NCI-H1417 treated with DMSO at 0.1 percent for 48 hours (cell line): ENCODE data around the gene LINGO3.

Source experiments
- DNase-seq: peaks from one replicate; lab custom pipeline; 2025; lab: John Stamatoyannopoulos, UW

LINGO3 gene

DNA sequence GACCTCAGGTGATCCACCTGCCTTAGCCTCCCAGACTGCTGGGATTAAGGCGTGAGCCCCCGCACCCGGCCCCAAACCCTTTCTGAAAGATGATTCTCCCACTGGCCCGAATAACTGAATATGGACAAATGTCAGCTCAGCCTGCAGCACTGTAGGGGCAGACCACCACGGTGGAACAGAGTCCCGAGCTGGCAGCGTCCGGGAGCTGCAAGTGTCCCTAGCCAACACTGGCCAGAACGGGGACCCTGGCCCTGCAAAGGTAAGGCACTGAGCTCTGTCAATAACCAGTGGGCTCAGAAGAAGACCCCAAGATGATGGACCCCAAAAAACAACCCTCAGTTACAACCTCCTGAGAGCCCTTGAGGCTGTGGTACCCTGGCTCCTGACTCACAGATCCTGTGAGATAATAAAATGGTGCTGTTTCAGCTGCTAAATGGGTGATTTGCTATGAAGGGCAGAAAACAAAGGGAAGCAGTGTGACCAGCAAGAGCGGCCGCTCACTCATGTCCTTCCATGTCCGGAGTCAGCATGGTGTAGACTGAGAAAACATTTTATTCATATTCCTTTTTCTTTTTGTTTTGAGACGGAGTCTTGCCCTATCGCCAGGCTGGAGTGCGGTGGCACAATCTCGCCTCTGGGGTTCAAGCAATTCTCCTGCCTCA, 18.9 kb upstream of the LINGO3 start:
- no peak for DNase-seq

DNA sequence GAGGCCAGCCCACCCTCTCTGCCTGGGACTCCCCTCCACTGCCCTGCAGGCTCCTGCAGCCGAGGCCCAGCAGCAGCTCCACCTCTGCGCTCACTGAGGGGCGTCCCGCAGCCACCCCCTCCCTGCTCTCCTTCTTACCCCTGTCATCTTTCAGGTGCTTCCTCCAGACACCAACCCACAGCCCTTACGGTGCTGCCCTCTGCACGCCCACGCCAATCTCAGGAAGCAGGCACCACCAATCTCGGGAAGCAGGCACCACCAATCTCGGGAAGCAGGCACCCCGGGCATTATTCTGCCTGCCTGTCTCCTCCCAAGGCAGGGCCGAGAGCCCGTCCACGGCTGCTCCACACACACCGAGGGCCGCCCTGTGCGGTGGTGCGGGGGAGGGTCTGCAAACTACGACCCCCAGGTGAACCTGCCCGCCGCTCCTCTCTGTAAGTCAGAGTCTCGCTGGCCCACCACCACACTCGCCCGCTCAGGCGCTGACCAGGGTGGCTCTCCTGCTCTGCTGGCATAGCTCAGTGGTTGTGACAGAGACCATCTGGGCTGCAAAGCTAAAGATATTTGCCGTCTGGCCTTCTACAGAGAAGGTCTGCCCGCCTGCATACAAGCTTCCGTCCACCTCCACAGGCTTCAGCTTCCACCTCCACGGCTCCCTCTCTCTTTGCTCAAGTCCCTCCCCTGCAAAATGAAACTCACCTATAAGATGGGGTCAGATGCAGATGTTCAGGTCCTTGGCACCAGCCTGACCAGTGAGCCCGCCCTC, 17.5 kb upstream of the LINGO3 start:
- DNase-seq = no peak

DNA sequence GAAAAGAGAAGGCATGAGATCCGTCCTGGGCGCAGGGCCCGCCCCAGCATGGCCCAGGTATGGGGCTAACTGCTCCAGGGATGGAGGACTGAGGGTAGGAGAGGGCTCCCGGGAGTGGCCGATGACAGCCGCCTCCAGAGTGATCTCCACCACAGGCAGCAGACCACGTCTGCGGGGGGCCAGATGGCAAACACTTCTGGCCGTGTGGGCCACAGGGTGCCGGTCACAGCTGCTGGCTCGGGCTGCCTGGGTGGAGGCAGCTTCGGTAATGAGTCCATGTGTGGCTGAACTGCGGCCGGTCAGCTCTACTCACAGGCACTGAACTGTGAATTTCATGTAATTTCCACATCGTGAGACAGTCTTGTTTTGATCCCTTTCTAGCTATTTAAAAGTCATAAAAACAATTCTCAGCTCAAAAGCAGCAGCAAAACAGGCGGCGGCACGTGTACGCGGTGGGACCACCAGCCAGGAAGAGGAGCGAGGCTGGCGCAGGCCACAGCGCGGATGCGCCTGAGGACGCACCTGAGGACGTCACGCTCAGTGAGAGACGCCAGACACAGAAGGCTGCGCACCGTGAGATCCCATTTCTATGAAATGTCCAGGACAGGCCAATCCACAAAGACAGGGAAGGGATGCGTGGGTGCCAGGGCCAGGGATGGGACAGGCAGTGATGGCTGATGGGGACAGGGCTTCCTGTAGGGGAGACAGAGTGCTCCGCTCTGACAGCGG, 16.4 kb upstream of the LINGO3 start:
- DNase-seq = no peak

DNA sequence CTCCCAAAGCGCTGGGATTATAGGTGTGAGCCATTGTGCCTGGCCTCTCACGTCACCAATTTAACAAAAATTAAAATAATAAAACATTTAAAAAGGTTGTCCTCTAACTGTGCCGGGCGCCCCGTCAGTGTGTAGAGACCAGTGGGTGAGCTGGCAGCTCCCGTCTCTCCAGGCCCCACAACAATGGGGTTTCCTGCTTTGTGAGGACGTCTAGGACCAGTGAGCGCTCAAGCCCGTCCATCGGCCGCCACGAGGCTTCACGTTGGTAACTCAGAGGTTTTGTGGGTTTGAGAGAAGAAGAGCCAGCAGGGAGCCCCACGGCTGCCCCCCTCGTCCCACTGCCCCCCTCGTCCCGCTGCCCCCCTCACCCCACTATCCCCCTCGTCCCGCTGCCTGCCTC, 15.8 kb upstream of the LINGO3 start:
- DNase-seq = no peak

DNA sequence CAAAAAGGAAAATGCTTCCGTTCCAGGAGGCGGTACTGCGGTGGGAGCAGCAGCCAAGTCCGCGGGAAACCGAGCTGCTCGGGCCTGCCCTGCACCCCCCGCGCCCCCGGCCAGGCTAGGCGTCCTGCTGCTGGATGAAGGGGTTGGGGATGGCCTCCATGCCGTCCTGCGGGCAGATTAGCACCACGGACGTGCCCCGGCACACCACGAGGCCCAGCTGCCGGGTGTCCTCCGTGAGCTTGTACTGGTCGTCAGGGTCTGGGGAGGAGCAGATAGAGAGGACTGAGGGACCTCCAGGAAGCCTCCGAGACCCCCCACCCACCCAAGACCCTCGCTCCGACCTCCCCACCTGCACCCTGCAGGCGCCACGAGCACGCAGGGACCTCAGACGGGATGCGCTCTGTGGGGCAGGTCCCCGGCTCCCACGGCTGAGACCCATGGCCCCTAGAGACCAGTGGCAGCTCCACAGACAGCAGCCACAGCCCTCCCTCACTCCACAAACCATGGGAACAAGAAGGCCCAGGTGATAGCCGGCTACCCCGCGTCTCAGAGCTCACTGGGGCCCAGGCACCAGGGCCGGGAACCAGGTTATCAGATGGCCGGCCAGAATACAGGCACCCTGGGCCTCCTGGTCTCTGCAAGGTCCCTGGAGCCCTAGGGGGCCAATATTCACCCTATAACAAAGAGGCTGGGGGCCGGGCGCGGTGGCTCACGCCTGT, 13.8 kb upstream of the LINGO3 start:
- no peak for DNase-seq

DNA sequence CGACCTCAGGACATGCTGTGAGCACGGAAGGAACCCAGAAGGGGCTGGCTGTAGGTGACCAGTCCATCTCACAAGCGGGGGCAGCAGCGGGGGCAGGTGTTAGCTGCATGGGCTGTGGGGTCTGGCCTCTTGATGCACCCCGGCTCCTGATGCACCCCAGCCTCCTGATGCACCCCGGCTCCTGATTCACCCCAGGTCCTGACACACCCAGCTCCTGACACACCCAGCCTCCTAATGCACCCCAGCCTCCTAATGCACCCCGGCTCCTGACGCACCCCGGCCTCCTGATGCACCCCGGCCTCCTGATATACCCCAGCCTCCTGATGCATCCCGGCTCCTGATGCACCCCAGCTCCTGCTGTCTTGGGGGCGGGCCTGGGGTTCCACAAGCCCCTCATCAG, 13.0 kb upstream of the LINGO3 start:
- no peak for DNase-seq

DNA sequence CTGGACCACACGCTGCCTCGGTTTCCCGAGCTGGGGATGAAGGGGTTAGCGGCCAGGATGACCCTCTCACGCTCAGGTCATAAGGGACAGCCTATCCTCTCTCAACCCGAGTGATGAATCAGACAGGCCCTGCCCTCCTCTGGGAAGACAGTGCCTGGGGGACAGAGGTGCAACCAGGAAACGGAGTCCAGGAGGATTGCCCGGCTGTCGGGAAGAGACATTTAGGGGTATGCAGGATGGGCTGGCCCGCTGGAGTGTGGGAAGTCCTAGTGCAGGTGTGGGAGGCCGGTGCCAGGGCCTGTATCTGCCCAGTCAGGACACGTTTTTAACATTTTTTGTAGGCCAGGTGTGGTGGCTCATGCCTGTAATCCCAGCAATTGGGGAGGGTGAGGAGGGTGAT, 12.1 kb upstream of the LINGO3 start:
- DNase-seq = no peak

DNA sequence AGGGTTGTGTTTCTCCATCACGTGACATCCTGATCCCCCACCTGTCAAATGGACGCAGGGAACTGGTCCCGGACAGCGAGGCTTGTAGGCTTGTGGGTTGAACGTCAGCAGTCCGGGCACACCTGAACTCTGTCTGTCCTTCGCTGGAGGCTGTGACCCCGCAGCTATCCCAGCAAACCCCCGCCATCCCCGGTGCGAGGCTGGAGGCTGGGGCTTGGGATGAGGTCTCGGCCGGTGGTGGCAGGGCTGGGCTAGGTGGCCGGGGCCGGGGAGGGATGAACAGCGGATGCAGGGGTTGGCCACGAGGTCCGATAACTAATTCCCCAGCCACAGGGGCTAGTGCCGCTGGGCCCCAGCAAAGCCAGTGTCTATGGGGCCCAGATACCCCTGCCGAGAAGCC, 11.6 kb upstream of the LINGO3 start:
- DNase-seq = no peak

DNA sequence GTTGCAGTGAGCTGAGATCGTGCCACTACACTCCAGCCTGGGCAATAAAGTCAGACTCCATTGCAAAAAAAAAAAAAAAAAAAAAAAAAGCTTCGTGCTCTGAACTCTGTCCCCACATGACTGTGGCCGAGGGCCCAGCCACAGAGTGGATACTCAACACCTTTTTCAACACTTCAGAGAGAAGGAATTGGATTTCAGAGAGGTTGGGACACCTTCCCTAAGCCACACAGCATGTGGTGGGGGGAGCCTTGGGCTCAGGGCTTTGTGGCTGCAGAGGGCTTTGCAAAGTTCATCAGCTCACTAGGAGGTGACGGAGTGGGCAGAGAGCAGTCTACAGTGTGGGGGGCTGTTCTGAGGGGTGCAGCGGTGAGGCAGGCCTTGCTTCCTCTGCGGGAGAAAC, 11.0 kb upstream of the LINGO3 start:
- DNase-seq = no peak

DNA sequence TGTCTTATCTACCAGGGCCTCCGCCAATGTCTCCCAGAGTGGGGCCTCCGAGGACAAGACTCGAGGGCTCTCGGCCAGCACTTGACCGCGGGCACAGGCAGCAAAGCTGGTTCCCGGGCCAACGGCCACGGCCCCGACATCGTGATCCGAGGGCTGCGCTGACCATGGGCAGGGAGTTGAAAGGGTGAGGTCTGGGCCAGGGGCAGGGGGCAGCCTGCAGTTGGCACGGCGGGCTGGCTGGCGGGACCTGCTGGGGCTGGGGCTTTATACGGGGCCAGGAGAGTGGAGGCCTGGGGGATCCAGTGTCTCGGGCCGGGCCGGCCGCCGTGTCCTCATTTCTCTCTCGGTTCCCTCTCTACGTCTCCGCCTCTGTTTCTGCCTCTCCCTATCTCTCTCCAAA, 9.8 kb upstream of the LINGO3 start:
- no peak for DNase-seq

DNA sequence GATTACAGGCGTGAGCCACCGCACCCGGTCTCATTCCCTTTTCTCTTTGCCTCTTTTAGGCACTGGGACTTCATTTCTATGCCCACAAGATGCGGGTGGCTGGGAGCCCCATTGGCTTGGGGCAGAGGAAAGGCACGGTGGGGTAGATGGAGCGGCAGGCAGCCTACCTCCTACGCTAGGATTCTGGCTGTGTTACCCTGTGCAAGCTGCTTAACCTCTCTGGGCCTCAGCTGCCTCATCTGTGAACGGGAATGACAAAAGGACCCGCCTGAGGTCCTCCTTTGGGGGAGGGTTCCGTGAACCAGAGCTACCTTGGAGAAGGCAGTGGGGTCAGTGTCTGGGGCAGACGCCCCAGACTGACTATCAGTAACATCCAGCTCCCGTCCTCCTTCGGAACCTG, 9.3 kb upstream of the LINGO3 start:
- DNase-seq = no peak

DNA sequence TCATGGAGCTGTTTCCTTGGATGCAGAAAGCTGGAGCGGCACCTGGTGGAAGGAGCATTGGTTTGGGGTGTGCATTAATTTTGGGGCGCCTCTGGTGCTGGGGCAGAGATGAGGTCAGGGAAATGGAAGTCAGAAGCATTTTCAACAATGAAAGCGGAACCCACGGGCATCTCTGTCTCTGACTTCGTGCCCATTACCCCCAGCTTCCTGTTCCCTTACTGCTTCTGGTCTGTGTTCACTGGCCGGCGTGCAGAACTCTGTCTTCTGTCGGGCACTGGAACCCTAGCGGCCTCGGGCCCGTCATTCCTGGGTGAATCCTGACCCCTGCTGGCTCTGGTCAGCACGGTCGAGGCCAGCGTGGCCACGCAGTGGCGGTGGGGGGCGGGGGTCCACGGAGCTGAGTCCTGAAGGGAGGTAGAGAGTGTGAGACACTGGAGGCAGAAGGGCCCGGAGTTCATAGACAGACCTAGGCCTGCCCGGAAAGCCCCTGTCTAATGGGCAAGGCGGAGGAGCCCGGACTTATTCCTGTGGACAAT, 7.9 kb upstream of the LINGO3 start:
- DNase-seq = no peak

DNA sequence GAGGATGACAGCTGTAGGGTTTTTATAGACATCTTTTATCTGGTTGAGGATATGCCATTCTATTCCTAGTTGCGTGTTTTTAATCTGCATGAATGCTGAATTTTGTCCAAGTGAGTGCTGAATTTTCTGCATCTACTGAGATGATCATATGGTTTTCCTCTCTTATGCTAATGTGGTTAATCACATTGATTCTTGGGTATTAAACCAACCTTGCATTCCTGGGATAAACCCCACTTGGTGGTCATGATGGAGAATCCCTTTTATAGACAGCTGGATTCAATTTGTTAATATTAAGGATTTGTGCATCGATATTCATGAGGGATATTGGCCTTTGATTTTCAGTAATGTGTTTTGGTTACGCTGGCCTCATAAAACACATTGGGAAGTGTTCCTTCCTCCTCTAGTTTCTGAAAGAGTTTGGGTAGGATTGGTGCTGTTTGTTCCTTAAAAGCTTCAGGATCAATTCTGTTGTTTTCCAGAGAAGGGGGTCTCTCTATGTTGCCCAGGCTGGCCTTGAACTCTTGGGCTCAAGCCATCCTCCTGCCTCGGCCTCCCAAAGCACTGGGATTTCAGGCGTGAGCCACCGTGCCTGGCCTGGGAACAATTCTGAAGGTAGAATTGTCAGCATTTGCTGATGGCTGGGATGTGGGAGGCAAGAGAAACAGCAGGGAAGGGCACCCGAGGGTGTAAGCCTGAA, 7.3 kb upstream of the LINGO3 start:
- DNase-seq = no peak

DNA sequence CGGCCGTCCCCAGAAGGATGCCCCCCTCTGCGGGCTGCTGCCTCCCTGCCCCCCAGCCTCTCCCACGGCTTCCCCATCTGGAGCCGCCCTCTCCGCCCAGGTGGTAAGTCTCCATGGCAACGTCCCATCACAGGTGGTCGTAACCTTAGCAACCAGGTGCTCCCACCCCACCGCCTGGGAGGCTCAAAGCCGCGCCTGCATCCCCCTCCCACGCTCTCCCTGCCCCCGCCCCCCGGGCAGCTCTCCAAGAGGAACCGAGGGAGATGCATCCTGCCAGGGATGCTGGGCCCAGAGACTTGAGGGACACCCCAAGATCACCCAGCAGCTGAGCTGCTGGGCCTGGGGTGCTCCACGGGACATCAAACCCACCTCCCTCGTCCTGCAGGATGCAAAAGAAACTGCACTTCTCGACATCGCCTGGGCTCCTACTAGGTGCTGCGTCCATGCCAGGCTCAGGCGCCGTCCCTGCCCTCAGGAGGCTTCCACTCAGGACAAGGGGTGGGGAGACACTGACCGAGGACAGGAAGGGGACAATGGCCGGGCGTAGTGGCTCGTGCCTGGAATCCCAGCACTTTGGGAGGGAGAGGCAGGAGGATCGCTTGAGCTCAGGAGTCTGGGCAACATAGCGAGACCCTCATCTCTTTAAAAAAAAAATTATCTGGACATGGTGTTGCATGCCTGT, 5.0 kb upstream of the LINGO3 start:
- DNase-seq = no peak

DNA sequence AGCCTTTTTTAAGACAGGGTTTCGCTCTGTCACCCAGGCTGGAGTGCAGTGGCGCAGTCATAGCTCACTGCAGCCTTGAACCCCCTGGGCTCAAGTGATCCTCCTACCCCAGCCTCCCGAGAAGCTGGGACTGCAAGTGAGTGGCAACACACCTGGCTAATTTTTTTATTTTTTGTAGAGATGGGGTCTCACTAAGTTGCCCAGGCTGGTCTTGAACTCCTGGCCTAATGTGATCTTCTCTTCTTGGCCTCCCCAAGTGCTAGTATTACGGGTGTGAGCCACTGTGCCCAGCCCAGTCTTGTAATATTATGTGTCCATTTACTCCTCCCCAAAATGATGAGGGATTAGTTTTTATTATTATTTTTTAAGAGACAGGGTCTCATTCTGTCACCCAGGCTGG, 3.1 kb upstream of the LINGO3 start:
- DNase-seq = no peak

DNA sequence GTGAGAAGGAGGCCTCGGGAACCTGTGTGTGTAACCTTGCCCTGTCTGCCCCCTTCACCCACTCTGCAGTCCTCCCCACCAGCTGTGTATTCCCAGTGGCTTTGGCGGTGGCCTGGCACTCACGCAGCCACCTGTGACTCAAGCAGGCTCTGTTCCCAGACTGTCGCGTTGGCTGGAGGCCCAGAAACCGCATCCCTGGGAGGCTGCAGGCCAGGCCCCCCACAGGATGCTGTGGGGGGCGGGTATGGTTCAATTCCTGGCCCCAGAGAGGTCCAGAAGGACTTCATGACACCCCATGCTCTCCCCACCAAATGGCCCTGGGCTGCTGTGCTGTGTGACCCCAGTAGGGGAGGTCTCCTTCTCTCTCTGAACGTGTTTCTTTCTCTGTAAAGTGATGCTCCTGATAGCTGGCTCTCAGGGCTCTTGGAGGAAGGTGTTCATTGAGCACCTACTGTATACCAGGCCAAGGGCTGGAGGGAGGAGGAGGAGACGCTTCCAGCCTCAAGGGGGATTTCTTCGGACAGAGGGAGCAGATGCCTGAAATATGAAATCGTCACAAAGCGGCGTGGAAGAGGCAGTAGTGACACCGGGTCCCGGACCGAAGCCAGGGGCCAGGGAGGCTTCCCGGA, 1.9 kb upstream of the LINGO3 start:
- DNase-seq = no peak

DNA sequence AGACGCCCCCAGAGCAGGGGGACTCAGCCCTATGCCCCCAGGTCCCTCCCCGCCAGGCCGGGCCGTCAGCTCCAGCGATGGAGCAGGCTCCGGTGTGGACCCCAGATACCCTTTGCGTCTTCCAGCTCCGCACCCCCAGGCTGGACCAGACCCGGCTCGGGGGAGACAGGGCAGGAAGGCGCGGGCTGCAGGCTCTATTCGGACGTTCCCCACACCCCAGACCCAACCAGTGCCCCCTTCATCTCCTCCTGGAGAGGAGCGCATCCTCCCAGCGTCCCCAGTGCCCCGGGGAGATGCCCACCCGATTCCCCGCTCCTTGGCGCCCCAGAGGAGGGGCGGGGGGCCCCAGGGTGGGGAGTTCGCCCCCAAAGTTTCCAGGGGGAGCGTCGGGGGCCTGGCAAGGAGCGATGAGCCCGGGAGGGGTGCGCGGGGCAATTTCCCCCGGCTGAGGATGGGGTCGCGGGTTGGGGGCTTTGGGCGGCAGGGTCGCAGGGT, 389 bp downstream of the LINGO3 start:
- no peak for DNase-seq

DNA sequence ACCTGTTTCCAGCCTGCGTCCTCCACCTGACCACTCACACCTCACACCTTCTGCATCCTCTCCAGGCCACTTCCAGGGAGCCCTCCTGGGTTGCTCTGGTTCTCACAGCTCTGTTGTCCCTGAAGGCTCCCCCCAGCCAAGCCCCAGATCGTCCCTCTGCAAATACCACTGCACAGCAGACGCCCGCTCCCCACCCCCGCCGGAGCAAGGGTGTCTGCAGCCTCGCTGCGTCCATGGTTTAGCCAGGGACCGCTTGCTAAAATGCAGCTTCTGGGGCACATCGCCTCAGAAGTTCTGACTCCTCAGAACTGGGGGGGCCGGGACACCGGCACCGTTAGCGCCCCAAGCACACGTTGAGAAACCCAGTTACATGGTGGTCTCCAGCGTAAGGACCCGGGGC, 983 bp downstream of the LINGO3 start:
- DNase-seq = no peak

DNA sequence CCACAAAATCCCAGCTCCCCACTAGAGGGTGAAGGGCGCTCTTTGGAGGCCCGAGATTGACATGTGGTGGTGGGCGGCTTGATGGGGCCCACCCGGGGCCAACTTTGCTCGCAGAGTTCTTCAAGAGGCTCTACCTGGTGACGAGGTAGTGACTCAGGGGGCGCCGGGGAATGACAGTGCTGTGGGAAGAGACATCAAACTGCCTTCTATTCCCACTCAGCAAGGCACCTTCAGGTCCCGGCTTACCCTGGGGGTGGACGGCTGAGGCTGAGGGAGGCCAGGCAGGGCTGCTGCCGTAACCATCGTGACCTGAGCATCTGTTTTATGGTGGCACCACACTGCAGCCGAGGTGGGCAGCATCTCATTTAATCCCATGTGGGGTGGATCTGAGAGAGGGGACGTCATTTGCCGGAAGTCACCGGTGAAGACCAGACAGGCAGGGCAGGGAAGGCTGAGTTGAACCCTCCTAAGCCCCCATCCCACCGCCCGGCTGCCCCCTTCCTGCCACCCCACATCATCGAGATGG, 1.6 kb downstream of the LINGO3 start:
- no peak for DNase-seq
